ENCODE results near the gene ARL5B.
A peak's percentile ranks its signal among the peaks of the same experiment; 100 is the strongest.
"Not testable (repeated sequence)": the region's sequence is repeated elsewhere in the genome, so short reads cannot be mapped to it uniquely, and the experiment has no call there.

Gene ARL5B, protein sequence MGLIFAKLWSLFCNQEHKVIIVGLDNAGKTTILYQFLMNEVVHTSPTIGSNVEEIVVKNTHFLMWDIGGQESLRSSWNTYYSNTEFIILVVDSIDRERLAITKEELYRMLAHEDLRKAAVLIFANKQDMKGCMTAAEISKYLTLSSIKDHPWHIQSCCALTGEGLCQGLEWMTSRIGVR

DNA sequence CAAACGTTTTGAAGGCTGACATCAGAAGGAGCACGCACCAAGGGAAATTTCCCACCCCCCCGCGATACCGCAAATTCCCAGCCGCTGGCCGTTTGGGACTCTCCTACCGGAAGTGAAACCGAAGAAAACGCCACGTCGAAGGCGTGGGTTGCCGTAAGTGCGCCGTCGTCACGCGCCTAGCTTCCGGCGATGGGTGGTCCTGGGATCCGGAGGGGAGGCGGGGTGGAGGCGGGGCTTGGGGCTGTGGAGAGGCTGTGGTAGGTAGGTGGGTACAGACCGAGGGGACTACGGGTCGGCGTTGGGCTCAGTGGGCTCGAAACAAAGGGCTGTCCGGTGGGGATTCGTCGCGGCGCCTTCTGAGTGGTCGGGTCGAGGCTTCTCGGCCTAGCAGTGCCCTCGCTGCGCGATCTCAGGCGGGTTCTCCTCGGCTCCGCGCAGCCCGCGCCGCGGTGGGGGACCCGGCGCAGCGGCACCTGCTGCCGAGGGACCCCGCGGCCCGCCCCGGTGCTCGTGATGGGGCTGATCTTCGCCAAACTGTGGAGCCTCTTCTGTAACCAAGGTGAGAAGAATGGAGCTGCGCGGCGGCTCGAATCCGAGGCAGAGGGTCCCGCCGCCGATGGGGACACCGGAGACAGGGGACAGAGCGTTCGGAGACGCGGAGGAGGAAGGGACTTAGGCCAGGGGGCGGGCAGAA lies at the start of gene ARL5B:
ARL5B (plus strand) TSS at position 307 of the 694 bp plus-strand sequence; CDS start at position 514, 207 bp downstream.
- DNase-seq (ENCODE audit: low read depth), result peak; percentile 94

DNA sequence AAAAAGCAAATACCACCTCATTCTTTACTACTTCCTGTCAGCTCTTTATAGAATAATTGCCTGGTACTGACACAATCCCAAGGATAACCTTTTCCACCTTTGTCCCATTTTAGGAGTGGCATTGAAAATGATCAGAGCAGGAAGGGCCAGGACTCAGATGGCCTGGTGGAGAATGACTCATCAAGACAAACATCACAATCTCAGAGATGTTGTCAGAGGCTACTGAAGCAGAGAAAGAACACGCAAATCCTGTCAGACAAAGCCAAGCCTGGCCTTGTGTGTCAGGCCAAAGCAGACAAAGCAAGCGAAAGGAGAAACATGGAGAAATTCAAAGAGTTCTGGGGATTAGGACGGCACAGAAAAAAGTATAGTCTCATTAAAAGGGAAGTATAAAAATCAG lies 48.7 kb upstream of the ARL5B start:
- no peak for DNase-seq (ENCODE audit: low read depth)

DNA sequence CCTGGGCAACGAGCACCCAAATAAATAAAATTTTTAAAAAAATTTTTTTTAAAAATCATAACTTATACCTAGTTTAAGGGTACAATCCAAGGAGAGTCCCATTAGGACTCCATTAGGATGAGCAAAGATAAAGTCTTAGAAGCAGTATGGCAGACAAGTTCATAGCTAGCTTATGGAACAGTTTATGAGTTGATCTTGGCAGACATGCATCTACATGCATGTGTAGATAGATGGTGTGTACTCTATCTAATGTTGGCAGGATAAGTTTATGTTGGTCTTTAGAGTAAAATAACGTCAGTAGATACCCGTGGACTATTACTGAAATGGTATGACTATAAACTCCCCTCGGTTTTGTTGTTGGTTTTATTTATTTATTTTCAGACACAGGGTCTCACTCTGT lies 48.1 kb upstream of the ARL5B start:
- DNase-seq (ENCODE audit: low read depth), result no peak

DNA sequence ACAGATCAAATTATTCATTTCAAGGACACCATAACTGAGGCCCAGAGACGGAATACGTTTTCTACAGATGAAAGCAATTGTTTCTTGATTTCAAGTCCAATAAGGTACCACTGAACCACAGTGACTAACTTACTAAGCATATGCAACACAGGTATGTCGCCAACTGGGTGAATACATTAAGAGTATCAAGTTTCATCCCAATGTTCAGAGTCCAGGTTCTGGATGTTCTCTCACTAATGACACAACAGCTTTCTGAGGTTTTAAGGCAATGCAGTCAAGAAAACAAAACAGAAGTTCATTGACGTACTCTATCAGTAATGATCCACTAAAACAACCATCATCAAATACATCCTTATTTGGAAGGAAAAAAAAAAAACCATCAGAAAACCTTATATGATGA lies 43.6 kb upstream of the ARL5B start:
- DNase-seq (ENCODE audit: low read depth), result no peak

DNA sequence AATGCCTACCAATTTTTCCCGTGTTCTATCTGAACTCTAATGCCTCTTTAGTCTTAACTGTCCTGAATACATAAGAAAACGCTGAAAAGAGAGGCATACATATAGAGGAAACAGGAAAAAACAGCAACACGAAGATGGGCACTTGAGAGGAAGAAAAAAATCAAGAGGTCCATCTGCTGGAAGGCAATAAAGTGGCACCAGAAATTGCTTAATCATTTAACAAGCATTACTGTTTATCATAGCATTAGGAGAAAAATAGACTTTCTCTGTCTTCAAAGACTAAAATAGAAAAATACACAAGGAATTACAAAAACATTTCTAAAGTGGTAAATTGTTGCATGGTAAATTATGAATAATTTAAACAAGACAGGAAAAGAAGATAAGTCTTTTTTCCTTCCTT lies 42.9 kb upstream of the ARL5B start:
- DNase-seq (ENCODE audit: low read depth), result no peak

DNA sequence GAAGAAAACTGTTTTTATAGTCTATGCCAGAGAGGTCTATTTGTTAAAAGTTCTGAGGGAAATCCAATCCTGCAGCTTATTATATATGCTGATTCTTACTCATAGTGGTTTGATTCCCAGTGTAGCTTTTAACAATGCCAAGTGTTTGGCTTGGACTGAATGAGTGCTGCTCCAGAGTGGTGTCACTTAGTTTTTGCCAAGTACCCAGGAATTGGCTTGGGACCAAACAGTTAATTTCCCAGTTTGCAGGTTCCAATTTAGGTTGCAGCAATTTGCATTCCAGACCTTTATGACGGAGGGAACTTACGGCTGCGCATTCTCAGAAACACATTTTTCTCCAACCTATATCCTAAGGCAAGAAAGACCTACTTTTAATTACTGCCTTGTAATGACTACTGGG lies 40.2 kb upstream of the ARL5B start:
- DNase-seq (ENCODE audit: low read depth), result no peak

DNA sequence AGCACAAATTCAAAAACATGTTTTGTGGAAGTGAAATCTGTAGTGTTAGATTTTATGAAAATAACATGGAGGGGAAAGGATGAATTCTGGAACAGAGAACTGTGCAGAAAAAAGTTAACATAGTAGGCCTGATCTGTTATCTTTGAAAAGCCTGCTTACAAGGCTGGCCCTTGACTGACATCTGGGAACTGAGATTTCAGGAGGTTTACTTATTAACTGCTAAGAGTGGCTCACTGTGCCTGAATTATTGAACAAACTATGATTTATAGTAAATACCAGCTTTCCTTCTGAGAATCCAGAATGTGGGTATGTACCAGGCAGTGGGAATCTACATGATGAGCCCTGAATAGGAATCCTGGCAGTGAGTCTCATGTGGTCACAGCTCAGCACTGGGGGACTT lies 38.4 kb upstream of the ARL5B start:
- no peak for DNase-seq (ENCODE audit: low read depth)

DNA sequence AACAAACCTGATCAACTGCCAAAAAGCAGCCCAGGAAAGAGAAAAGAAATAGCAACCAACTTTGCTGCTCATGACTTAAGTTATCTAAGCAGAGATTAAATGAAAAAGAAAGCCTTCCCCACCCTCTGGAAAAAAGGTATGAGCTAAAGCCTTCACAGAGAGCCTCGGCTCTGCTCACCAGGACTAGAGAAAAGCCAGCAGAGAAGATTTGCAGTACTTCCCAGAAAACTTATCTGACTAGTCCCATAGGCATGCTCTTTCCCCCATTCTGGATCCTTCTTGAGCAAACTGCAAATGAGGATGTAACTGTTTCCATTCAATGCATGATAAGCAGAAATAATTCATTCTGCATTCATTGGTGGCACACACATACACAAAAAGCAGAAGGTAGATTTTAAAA lies 35.6 kb upstream of the ARL5B start:
- not testable (repeated sequence) for DNase-seq (ENCODE audit: low read depth)

DNA sequence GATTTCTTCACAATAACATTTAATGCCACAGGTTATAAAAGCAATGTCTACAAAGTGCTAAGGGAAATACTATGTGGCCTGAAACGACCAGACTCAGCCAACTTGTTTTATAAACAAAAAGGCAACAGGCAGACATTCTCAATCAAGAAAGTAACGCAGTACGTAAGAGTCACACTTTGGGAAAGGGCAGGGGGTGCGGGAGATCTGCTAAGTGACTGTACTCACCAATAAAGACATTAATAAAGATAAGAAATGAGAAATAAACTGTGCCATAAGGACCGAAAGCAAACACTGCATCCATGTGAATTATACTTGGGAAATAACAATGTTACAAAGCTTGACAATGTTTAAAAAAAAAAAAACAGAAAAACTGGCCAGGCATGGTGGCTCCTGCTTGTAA lies 33.3 kb upstream of the ARL5B start:
- DNase-seq (ENCODE audit: low read depth), result no peak

DNA sequence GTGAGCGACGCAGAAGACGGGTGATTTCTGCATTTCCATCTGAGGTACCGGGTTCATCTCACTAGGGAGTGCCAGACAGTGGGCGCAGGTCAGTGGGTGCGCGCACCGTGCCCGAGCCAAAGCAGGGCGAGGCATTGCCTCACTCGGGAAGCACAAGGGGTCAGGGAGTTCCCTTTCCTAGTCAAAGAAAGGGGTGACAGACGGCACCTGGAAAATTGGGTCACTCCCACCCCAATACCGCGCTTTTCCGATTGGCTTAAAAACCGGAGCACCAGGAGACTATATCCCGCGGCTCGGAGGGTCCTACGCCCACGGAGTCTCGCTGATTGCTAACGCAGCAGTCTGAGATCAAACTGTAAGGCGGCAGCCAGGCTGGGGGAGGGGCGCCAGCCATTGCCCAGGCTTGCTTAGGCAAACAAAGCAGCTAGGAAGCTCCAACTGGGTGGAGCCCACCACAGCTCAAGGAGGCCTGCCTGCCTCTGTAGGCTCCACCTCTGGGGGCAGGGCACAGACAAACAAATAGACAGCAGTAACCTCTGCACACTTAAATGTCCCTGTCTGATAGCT lies 31.7 kb upstream of the ARL5B start:
- peak; percentile 37 for DNase-seq (ENCODE audit: low read depth)

DNA sequence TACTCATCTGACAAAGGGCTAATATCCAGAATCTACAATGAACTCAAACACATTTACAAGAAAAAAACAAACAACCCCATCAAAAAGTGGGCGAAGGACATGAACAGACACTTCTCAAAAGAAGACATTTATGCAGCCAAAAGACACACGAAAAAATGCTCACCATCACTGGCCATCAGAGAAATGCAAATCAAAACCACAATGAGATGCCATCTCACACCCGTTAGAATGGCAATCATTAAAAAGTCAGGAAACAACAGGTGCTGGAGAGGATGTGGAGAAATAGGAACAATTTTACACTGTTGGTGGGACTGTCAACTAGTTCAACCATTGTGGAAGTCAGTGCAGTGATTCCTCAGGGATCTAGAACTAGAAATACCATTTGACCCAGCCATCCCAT lies 26.7 kb upstream of the ARL5B start:
- DNase-seq (ENCODE audit: low read depth), result not testable (repeated sequence)

DNA sequence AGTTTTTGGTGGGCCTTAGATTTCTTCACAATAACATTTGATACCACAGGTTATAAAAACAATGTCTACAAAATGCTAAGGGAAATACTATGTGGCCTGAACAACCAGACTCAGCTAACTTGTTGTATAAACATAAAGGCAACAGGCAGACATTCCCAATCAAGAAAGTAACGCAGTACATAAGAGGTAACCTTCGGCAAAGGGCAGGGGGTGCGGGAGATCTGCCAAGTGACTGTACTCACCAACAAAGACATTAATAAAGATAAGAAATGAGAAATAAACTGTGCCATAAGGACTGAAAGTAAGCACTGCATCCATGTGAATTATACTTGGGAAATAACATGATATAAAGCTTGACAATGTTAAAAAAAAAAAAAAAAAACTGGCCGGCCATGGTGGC lies 23.2 kb upstream of the ARL5B start:
- DNase-seq (ENCODE audit: low read depth), result no peak

DNA sequence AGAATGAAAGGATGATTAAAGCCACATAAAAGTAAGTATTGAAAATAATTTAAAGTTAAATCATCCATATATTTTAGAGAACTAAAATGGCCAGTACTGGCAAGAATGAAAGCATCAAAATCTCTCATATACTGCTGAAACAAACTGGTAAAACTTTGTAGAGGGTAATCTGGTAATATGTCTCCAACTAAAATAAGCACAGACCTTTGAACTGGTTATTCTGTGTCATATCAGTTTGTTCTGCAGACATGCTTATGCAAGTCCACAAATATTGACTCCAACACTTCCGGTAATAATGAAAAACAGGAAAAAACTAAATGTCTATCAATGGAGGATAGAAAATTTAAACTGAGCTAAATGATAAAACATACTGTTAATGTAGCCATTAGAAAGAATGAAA lies 21.8 kb upstream of the ARL5B start:
- DNase-seq (ENCODE audit: low read depth), result not testable (repeated sequence)

DNA sequence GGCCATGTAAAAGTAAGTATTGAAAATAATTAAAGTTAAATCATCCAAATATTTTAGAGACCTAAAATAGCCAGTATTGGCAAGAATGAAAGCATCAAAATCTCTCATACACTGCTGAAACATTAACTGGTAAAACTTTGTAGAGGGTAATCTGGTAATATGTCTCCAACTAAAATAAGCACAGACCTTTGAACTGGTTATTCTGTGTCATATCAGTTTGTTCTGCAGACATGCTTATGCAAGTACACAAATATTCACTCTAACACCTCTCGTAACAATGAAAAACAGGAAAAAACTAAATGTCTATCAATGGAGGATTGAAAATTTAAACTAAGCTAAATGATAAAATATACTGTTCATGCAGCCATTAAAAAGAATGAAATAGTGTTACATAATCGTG lies 19.5 kb upstream of the ARL5B start:
- DNase-seq (ENCODE audit: low read depth), result not testable (repeated sequence)

DNA sequence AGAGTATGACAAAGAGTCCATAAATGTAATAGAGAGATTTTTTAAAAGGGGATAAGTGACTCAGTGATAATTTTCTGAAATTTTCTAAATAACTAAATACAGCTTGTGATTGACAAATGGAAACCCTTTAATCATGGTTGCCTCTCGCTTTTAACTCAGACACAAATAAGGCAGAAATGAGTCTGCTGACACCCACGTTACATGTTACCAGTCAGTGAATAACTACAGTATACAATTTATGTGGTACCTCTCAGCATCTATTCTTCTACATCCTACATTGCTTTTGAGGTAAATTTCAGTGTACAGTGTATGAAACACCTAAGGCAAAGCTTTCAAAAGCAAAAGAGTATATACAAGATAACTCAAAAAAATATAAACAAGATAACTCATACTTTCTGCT lies 12.1 kb upstream of the ARL5B start:
- no peak for DNase-seq (ENCODE audit: low read depth)

DNA sequence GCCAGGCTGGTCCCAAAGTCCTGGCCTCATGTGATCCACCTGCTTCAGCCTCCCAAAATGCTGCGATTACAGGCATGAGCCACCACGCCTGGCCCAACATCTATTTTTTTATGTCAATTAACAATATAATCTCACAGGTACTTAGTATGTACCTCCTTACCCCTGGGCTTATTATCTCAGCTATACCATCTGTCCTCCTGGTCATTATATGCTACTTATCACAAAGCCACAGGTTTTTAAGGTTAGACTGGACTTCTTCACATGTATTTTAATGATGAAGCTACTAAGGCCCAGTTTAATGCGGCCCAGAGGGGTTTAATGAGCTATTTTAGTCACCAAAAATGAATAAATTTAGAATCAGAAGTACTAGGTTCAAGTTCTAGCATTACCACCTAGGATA lies 11.3 kb upstream of the ARL5B start:
- no peak for DNase-seq (ENCODE audit: low read depth)

DNA sequence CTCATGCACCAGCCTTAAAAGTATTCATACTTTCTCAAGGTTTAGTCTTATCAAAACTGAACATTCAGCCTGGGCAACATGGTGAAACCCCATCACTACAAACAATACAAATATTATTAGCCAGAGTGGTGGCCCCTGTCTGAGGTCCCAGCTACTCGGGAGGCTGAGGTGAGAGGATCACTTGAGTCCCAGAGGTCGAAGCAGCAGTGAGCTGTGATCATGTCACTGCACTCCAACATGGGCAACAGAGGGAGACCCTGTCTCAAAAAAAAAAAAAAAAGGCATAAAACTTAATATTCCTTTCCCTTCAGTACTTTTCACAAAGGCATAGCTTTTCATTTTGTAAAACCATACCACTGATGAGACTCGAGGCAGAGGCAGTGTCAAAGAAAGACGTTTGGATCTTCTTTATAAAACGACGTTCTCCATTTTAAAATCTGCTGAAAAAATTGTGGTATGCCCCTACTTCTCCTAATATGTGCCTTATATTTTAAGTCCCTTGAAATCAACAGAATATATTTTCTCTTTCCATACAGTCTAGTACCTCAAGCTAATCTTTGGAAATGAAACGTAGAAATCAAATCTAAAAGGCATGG lies 9.8 kb upstream of the ARL5B start:
- no peak for DNase-seq (ENCODE audit: low read depth)

DNA sequence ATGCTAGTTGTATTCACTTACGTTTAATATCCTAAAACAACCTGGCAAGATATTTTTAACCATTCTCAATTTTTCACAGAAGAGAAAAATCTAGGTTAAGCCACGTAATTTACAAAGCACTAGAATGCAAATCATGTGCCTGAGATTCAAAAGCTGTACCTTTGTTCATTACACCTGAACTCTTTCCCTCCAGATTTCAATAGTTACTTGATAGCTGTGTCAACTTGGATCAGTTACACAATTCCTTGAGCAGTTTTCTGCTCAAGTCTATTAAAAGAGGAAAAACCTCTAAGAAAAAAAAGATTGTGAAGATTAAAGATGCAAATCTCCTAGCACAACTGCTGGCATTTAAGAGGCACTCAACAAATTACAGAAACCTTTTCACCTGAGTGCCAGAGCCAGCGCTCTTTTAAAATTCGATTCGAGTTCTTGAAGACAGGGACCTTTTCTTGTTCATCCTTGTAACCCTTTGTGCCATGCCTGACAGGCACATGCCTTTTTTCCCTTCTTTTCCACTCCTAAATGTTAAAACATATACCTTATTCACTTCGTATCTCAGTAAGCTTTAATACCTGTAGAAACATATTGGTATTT lies 8.7 kb upstream of the ARL5B start:
- no peak for DNase-seq (ENCODE audit: low read depth)

DNA sequence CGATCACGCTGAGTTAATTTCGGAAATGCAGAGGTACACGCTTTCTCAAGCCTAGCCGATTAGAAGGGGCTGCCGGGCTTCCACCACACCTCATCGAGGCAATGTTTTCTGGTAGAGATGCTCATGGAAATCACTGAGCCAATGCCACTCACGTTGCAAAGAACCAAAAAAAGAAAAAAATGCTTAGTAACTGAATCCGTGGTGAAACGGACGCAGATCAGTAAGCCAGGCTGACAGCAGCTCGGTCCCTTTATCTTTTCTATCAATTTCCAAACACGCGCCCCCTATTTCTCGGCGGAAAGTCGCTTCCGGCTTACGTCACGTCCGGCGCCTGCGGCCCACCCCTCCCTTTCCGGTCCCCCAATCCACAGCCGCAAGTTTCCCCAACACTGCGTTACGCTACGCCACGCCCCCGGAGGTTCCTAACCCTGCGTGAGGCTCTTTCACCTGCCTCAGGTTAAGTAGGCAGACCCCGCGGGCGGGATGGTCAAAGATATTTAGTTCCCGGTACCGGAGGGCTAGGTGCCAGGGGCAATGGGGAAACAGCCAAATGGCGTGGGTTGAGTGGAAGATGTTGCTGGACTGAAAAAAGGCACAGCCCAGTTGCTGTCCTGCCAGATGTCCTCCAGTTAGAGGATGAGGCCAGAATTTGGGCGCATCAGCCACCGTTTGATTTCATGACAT lies 7.8 kb upstream of the ARL5B start, which contains the start of gene NSUN6:
NSUN6 (minus strand) TSS at position 264 of the 684 bp plus-strand sequence. CDS start 384 bp downstream, outside the sequence.
- peak; percentile 89 for DNase-seq (ENCODE audit: low read depth)

DNA sequence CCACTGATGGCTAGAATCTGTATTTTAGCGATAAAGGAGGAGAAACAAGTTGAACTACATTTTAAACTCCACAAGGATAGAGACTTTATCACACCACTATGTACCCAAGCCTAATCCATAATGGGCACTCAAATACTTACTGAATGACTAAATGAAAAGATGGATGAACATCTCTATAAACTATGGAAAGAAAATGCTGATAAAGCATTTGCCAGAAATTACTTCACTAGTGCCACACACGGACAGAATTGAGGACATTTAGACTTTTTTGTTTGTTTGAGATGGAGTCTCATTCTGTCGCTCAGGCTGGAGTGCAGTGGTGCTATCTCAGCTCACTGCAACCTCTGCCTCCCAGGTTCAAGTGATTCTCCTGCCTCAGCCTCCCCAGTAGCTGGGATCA lies 6.1 kb upstream of the ARL5B start:
- no peak for DNase-seq (ENCODE audit: low read depth)

DNA sequence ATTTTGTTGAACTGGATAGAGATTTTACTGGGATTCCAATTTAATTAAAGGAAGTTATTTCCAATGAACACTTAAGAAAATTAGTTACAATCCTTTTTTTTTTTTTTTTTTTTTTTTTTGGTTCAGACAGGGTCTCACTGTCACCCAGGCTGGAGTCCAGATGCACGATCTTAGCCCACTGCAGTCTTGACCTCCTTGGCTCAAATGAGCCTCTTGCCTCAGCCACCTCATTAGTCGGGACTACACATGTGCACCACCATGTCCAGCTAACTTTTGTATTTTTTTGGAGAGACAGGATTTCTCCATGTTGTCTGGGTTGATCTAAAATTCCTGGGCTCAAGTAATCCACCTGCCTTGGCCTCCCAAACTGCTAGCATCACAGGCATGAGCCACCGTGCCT lies 2.5 kb upstream of the ARL5B start:
- DNase-seq (ENCODE audit: low read depth), result no peak

All from activated T-helper 9 cell treated with anti-CD3 and anti-CD28 coated beads, Interleukin-2, amount 50 U/mL, for 16 hours (primary cell).